WTC11 (cell line): ENCODE data around the gene ADARB2. TPM values are rescaled to one million over a fixed set of nuclear protein-coding genes. Genes with fewer than 3 reads are reported as not detected.

ENCODE experiments used
- ATAC-seq: fragments of 200-7000 bp; cut with Tn5 transposase; 2 replicates; pipeline ENCODE4 v1.10.0; 2021; ENCODE audit warnings: mild to moderate bottlenecking, moderate library complexity
- CTCF ChIA-PET: fragments of 300-600 bp; sonication (Branson Sonifier 250); formaldehyde crosslinking; loops from one replicate; lab custom pipeline; 2021; ENCODE audit warnings: antibody characterized with exemption; lab: Charles Lee
- POLR2A ChIA-PET: fragments of 350-600 bp; sonication (Branson Sonifier 250); formaldehyde crosslinking; loops from one replicate; lab custom pipeline; 2021; ENCODE audit warnings: antibody characterized with exemption; lab: Charles Lee
- DNase-seq: peaks from one replicate; pipeline ENCODE4 v3.0.0; 2021; ENCODE audit warnings: low spot score
- H3K27ac Mint-ChIP-seq: 2 replicates; pipeline ENCODE4 v1.8.0; 2021; ENCODE audit warnings: mixed read lengths
- H3K27me3 Mint-ChIP-seq: 2 replicates; pipeline ENCODE4 v1.8.0; 2021; ENCODE audit warnings: low read depth, mild to moderate bottlenecking, moderate library complexity, mixed read lengths
- H3K36me3 Mint-ChIP-seq: 2 replicates; pipeline ENCODE4 v1.8.0; 2021; ENCODE audit warnings: mixed read lengths
- H3K4me1 Mint-ChIP-seq: 2 replicates; pipeline ENCODE4 v1.8.0; 2022; ENCODE audit warnings: mixed read lengths
- H3K4me3 Mint-ChIP-seq: 2 replicates; pipeline ENCODE4 v1.8.0; 2021; ENCODE audit warnings: mild to moderate bottlenecking, moderate library complexity, mixed read lengths
- H3K9me3 Mint-ChIP-seq: 2 replicates; pipeline ENCODE4 v1.8.0; 2021; ENCODE audit warnings: mixed read lengths
- KAT7 ChIP-seq: sonication (generic); formaldehyde crosslinking; IDR thresholded peaks from 2 replicates; pipeline ENCODE4 v1.8.1; 2023; ENCODE audit warnings: missing genetic modification reagents, mild to moderate bottlenecking, borderline replicate concordance
- MYBL2 ChIP-seq: sonication (generic); formaldehyde crosslinking; IDR thresholded peaks from 2 replicates; pipeline ENCODE4 v1.8.1; 2023; ENCODE audit warnings: mild to moderate bottlenecking, moderate library complexity, missing genetic modification reagents
- NFATC4 ChIP-seq: fragments of 250-450 bp; sonication (Bioruptor Pico); IDR thresholded peaks from 2 replicates; pipeline ENCODE4 v1.9.0; 2021; ENCODE audit warnings: mild to moderate bottlenecking
- NFYB ChIP-seq: sonication (generic); formaldehyde crosslinking; conservative IDR thresholded peaks from 2 replicates; pipeline ENCODE4 v1.8.0; 2022; ENCODE audit warnings: low read depth, missing genetic modification reagents
- NR1H2 ChIP-seq: sonication (generic); formaldehyde crosslinking; IDR thresholded peaks from 2 replicates; pipeline ENCODE4 v1.9.0; 2021; ENCODE audit warnings: mild to moderate bottlenecking, moderate library complexity, missing genetic modification reagents
- RORB ChIP-seq: fragments of 250-450 bp; sonication (Bioruptor Pico); IDR thresholded peaks from 2 replicates; pipeline ENCODE4 v1.9.0; 2021; ENCODE audit warnings: mild to moderate bottlenecking
- ZNF121 ChIP-seq: sonication (generic); formaldehyde crosslinking; IDR thresholded peaks from 2 replicates; pipeline ENCODE4 v1.8.0; 2023; ENCODE audit warnings: missing genetic modification reagents
- ZNF232 ChIP-seq: sonication (generic); formaldehyde crosslinking; IDR thresholded peaks from 2 replicates; pipeline ENCODE4 v1.8.0; 2022; ENCODE audit warnings: mild to moderate bottlenecking, missing genetic modification reagents
- ZNF263 ChIP-seq: sonication (generic); formaldehyde crosslinking; IDR thresholded peaks from 2 replicates; pipeline ENCODE4 v1.8.1; 2022; ENCODE audit warnings: low read depth, mild to moderate bottlenecking, moderate library complexity, missing genetic modification reagents
- total RNA-seq: library from RNA; stranded (reverse); gene quantifications from 3 replicates; pipeline ENCODE4 v1.2.3, GENCODE V29; 2021
- TF ChIP-seq, protein P1 (sequence below): sonication (generic); formaldehyde crosslinking; IDR thresholded peaks from 2 replicates; pipeline ENCODE4 v1.8.1; 2023; ENCODE audit warnings: mild to moderate bottlenecking, missing genetic modification reagents, borderline replicate concordance
- TF ChIP-seq, protein P2 (sequence below): sonication (generic); formaldehyde crosslinking; IDR thresholded peaks from 2 replicates; pipeline ENCODE4 v1.8.1; 2022; ENCODE audit warnings: missing genetic modification reagents, borderline replicate concordance
- TF ChIP-seq, protein P3 (sequence below): sonication (generic); formaldehyde crosslinking; conservative IDR thresholded peaks from 2 replicates; pipeline ENCODE4 v1.8.1; 2023; ENCODE audit warnings: mild to moderate bottlenecking, low read depth, missing genetic modification reagents, moderate library complexity
- TF ChIP-seq, protein P4 (sequence below): fragments of 200-600 bp; IDR thresholded peaks from 2 replicates; pipeline ENCODE4 v1.8.0; 2022; ENCODE audit warnings: antibody characterized with exemption

The ADARB2 gene
- total RNA-seq, 1 experiment from 2014 or later = 3.7 TPM

- TF ChIP-seq, protein P1, sequence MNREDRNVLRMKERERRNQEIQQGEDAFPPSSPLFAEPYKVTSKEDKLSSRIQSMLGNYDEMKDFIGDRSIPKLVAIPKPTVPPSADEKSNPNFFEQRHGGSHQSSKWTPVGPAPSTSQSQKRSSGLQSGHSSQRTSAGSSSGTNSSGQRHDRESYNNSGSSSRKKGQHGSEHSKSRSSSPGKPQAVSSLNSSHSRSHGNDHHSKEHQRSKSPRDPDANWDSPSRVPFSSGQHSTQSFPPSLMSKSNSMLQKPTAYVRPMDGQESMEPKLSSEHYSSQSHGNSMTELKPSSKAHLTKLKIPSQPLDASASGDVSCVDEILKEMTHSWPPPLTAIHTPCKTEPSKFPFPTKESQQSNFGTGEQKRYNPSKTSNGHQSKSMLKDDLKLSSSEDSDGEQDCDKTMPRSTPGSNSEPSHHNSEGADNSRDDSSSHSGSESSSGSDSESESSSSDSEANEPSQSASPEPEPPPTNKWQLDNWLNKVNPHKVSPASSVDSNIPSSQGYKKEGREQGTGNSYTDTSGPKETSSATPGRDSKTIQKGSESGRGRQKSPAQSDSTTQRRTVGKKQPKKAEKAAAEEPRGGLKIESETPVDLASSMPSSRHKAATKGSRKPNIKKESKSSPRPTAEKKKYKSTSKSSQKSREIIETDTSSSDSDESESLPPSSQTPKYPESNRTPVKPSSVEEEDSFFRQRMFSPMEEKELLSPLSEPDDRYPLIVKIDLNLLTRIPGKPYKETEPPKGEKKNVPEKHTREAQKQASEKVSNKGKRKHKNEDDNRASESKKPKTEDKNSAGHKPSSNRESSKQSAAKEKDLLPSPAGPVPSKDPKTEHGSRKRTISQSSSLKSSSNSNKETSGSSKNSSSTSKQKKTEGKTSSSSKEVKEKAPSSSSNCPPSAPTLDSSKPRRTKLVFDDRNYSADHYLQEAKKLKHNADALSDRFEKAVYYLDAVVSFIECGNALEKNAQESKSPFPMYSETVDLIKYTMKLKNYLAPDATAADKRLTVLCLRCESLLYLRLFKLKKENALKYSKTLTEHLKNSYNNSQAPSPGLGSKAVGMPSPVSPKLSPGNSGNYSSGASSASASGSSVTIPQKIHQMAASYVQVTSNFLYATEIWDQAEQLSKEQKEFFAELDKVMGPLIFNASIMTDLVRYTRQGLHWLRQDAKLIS (CRISPR knock-in tag) = no peak
- TF ChIP-seq, protein P2, sequence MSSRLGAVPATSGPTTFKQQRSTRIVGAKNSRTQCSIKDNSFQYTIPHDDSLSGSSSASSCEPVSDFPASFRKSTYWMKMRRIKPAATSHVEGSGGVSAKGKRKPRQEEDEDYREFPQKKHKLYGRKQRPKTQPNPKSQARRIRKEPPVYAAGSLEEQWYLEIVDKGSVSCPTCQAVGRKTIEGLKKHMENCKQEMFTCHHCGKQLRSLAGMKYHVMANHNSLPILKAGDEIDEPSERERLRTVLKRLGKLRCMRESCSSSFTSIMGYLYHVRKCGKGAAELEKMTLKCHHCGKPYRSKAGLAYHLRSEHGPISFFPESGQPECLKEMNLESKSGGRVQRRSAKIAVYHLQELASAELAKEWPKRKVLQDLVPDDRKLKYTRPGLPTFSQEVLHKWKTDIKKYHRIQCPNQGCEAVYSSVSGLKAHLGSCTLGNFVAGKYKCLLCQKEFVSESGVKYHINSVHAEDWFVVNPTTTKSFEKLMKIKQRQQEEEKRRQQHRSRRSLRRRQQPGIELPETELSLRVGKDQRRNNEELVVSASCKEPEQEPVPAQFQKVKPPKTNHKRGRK (CRISPR knock-in tag) = no peak
- TF ChIP-seq ZNF232 = no peak
These were observed 463.1 kb downstream of the ADARB2 start (continued) for GRCh38 chr10:1274111-1274661.

- Mint-ChIP-seq H3K4me1 (peaks cover 12% of the 10 kb centered on the region), H3K9me3 (no peaks in the 10 kb centered on the region), H3K27ac (no peak overlapping the region), H3K4me3 (no peak overlapping the region), H3K36me3 (no peaks in the 10 kb centered on the region), H3K27me3 (peaks cover 11% of the 10 kb centered on the region)
- ChIA-PET POLR2A (interaction anchor here (0.6 kb wide), 1 partner anchor 25 kb away, joined by 7 read pairs; no protein-coding TSS in a partner anchor), CTCF (interaction anchor here (1.0 kb wide), 1 partner anchor 30 kb away, joined by 4 read pairs; no protein-coding TSS in a partner anchor)
- no peak for TF ChIP-seq KAT7 (CRISPR knock-in tag)
- TF ChIP-seq, protein P3, sequence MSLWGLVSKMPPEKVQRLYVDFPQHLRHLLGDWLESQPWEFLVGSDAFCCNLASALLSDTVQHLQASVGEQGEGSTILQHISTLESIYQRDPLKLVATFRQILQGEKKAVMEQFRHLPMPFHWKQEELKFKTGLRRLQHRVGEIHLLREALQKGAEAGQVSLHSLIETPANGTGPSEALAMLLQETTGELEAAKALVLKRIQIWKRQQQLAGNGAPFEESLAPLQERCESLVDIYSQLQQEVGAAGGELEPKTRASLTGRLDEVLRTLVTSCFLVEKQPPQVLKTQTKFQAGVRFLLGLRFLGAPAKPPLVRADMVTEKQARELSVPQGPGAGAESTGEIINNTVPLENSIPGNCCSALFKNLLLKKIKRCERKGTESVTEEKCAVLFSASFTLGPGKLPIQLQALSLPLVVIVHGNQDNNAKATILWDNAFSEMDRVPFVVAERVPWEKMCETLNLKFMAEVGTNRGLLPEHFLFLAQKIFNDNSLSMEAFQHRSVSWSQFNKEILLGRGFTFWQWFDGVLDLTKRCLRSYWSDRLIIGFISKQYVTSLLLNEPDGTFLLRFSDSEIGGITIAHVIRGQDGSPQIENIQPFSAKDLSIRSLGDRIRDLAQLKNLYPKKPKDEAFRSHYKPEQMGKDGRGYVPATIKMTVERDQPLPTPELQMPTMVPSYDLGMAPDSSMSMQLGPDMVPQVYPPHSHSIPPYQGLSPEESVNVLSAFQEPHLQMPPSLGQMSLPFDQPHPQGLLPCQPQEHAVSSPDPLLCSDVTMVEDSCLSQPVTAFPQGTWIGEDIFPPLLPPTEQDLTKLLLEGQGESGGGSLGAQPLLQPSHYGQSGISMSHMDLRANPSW (CRISPR knock-in tag) = no peak
- TF ChIP-seq, protein P4, sequence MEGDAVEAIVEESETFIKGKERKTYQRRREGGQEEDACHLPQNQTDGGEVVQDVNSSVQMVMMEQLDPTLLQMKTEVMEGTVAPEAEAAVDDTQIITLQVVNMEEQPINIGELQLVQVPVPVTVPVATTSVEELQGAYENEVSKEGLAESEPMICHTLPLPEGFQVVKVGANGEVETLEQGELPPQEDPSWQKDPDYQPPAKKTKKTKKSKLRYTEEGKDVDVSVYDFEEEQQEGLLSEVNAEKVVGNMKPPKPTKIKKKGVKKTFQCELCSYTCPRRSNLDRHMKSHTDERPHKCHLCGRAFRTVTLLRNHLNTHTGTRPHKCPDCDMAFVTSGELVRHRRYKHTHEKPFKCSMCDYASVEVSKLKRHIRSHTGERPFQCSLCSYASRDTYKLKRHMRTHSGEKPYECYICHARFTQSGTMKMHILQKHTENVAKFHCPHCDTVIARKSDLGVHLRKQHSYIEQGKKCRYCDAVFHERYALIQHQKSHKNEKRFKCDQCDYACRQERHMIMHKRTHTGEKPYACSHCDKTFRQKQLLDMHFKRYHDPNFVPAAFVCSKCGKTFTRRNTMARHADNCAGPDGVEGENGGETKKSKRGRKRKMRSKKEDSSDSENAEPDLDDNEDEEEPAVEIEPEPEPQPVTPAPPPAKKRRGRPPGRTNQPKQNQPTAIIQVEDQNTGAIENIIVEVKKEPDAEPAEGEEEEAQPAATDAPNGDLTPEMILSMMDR = no peak
- TF ChIP-seq ZNF121 (CRISPR knock-in tag) = no peak
- no peak for TF ChIP-seq RORB
- TF ChIP-seq ZNF263 = no peak
- TF ChIP-seq NR1H2 (CRISPR knock-in tag) = no peak
- no peak for TF ChIP-seq NFYB (CRISPR knock-in tag)
- TF ChIP-seq MYBL2 (CRISPR knock-in tag) = no peak
- no peak for TF ChIP-seq NFATC4 (CRISPR knock-in tag)
- no peak for DNase-seq
- ATAC-seq = no peak
These were observed 463.8 kb downstream of the ADARB2 start for GRCh38 chr10:1273372-1274105.
